Amygdala (tissue), 56 donors: ENCODE measurements around the gene CLDN2.
A peak's percentile ranks its signal among the peaks of the same experiment; 100 is the strongest.
"Not testable (repeated sequence)": the region's sequence is repeated elsewhere in the genome, so short reads cannot be mapped to it uniquely, and the experiment has no call there.

Source experiments
- DNase-seq, 56 donors: peaks; one replicate each; lab custom pipeline; 2025; lab: John Stamatoyannopoulos, UW

Gene CLDN2

GRCh38 chrX:106955004-106955772, 35.0 kb downstream of the CLDN2 start:
- DNase-seq: no peak

GRCh38 chrX:106957856-106958255, 37.7 kb downstream of the CLDN2 start:
- no peak for DNase-seq

DNA sequence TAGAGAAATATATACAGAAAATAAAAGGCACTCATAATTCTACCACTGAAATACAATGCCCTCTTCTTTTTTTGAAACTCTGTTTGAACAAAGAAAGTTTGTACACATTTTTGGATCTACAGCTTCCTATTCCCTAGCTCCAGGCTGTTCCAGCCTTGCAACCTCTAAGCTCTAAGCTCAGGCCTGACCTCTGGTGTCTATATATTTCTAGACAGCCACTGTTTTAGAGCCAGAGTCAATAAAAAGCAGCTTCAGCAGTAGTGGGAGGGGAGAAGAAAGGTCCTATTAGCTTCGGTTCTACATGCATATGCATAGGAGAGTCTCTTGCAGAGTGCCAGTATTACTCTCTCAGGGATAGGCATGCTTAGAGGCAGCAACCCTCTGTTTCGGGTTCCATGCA, 39.7 kb downstream of the CLDN2 start:
- peak in 2 of 56 donors; percentile 1 to 4 for DNase-seq

- DNase-seq: no peak
These were observed 42.9 kb downstream of the CLDN2 start for GRCh38 chrX:106963111-106963510.

GRCh38 chrX:106964290-106964689, 44.1 kb downstream of the CLDN2 start:
- DNase-seq: no peak

GRCh38 chrX:106966547-106966946, 46.3 kb downstream of the CLDN2 start:
- not testable (repeated sequence) for DNase-seq

GRCh38 chrX:106972896-106973295, 52.7 kb downstream of the CLDN2 start:
- no peak for DNase-seq

DNA sequence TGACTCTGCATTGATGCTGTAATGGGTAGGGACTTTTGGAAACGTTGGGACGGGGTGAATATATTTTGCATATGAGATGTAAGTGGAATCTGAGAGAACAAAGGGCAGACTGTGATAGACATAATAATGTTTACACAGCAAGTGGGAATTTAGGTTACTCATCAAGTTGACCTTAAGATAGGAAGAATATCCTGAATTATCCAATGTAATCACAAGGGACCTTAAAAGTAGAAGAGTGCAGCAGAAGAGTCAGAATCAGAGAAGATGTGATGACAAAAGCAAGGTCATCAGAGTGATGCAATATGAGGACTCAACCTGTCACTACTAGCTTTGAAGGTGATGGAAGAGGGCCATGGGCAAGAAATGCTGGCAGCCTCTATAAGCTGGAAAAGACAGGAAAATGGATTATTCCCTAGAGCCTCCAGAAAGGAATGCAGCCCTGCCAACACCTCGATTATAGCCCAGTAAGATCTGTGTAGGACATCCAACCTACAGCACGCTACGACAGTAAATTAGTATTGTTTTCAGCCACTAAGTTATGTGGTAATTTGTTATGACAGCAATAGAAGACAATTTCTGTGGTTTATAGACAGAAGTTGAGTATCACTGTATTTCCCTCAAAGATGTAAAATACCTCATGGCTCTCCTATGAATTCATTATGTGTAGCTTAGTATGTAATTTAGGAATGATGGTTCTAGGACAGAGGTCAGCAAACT, 53.4 kb downstream of the CLDN2 start:
- DNase-seq: no peak

DNA sequence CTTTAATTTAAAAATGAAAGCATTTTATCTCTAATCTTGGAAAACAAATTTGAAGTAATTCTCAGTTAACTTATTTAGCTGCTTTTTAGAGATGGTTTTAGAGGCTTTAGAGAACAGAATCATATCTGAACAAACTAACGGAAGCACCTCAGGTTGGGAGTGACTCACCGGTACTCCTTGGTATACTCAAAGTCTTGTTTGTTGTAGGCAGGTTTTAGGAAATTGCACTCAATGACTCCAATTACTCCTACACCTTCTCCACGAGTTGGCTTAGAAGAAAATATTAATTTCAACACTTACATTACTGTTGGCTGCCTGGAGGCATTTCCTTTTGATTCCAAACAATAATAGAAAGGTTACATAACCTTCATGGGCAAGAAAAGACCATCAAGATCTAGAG, 56.2 kb downstream of the CLDN2 start:
- DNase-seq: no peak
